Ascending aorta (tissue), 2 donors: ENCODE data around the gene FURIN. TPM values are rescaled to one million over a fixed set of nuclear protein-coding genes. Genes with fewer than 3 reads are reported as not detected.

ENCODE experiments used
- DNase-seq, 2 donors: peaks; one replicate each; pipeline ENCODE4 v3.0.0-alpha.2; 2019; ENCODE audit warnings: low spot score in 2 of 2
- H3K27ac ChIP-seq, 2 donors: fragments of 200-600 bp; sonication (generic); one replicate each; pipeline ENCODE4 v1.5.1; 2016 to 2017; ENCODE audit warnings: mild to moderate bottlenecking in 1 of 2
- H3K27me3 ChIP-seq: fragments of 200-600 bp; sonication (generic); one replicate; pipeline ENCODE4 v1.5.1; 2017
- H3K36me3 ChIP-seq, 2 donors: fragments of 200-600 bp; sonication (generic); one replicate each; pipeline ENCODE4 v1.5.1; 2016
- H3K4me1 ChIP-seq, 2 donors: fragments of 200-600 bp; sonication (generic); one replicate each; pipeline ENCODE4 v1.5.1; 2016 to 2017; ENCODE audit warnings: mild to moderate bottlenecking in 1 of 2
- H3K4me3 ChIP-seq, 2 donors: fragments of 200-600 bp; sonication (generic); one replicate each; pipeline ENCODE4 v1.5.1; 2016 to 2017; ENCODE audit warnings: mild to moderate bottlenecking in 1 of 2
- H3K9me3 ChIP-seq, 2 donors: fragments of 200-600 bp; sonication (generic); one replicate each; pipeline ENCODE4 v1.5.1; 2016
- intact Hi-C: fragments of 100-400 bp; cut with DNase I; formaldehyde crosslinking; loops from one replicate; pipeline ENCODE4 v1.15.1; 2023
- total RNA-seq: library from RNA; depleted of rRNA; stranded (reverse); fragments of >200 nt; gene quantifications from one replicate; pipeline ENCODE4 v1.1.0, GENCODE V29; 2016
- TF ChIP-seq, protein P1 (sequence below), 3 experiments: fragments of 200-600 bp in 2 of 3; fragments of 450-650 bp in 1 of 3; sonication (generic) in 2 of 3; IDR thresholded peaks; one replicate each; pipeline ENCODE4 v1.5.1; 2016 to 2019; ENCODE audit warnings: antibody characterized with exemption in 3 of 3, mild to moderate bottlenecking in 1 of 3, moderate library complexity in 1 of 3

Gene FURIN
- total RNA-seq, 1 donor from 2014 or later, result 86.3 TPM

DNA sequence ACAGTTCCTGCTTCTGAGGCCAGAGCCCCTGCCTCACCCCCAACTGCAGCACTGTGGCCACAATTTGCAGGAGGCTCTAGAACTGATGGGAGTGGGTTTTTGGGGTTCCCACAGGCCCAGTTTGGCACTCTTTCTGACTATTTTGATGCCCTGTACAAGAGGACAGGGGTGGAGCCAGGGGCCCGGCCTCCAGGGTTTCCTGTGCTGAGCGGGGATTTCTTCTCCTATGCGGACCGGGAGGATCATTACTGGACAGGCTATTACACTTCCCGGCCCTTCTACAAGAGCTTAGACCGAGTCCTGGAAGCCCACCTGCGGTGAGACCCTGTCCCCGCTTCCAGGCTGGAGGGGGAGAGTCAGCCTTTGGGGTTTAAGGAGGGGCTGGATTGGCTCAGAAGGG lies 41.6 kb downstream of the FURIN start:
- TF ChIP-seq, protein P1, sequence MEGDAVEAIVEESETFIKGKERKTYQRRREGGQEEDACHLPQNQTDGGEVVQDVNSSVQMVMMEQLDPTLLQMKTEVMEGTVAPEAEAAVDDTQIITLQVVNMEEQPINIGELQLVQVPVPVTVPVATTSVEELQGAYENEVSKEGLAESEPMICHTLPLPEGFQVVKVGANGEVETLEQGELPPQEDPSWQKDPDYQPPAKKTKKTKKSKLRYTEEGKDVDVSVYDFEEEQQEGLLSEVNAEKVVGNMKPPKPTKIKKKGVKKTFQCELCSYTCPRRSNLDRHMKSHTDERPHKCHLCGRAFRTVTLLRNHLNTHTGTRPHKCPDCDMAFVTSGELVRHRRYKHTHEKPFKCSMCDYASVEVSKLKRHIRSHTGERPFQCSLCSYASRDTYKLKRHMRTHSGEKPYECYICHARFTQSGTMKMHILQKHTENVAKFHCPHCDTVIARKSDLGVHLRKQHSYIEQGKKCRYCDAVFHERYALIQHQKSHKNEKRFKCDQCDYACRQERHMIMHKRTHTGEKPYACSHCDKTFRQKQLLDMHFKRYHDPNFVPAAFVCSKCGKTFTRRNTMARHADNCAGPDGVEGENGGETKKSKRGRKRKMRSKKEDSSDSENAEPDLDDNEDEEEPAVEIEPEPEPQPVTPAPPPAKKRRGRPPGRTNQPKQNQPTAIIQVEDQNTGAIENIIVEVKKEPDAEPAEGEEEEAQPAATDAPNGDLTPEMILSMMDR (IDR thresholded peaks at IDR 0.05), result no peak
- intact Hi-C loops, result no loop called here
- Histone ChIP-seq H3K27ac (no peak overlapping the region), H3K27me3 (no peaks in the 10 kb centered on the region), H3K4me3 (no peak overlapping the region), H3K9me3 (no peaks in the 10 kb centered on the region), H3K36me3 (peaks cover 87 to 92% of the 10 kb centered on the region in 2 donors), H3K4me1 (no peaks in the 10 kb centered on the region)
- no peak for DNase-seq

DNA sequence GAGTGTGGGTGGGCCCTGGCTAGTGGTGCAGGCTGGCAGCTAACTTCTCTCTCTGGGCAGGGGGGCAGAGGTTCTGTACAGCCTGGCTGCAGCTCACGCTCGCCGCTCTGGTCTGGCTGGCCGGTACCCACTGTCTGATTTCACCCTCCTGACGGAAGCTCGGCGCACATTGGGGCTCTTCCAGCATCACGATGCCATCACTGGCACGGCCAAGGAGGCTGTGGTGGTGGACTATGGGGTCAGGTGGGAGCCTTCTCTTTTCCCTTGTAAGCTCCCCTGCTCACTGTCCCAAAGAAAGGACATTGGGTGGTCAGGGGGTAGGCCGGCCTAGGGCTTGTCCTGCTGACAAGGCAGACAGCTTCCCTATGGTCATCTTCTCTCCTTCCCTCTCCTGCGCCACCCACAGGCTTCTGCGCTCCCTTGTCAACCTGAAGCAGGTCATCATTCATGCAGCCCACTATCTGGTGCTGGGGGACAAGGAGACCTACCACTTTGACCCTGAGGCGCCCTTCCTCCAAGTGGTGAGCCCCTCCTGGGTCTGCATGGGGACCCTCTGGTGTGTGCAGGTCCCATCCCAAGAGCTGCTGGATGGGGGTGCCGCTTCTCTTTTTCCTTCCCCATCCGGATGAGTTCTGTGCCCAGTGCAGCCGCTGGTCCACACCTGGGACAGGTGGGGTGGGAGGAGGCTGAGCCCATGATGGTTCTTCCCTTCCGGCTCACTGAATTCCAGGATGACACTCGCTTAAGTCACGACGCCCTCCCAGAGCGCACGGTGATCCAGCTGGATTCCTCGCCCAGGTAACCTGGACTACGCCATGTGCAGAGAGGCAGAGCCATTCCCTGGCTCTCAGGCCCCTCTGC lies 42.3 kb downstream of the FURIN start:
- H3K4me1 ChIP-seq, result no peaks in the 10 kb centered on the region
- TF ChIP-seq, protein P1 (IDR thresholded peaks at IDR 0.05), result no peak
- DNase-seq, result no peak
- peaks cover 87% of the 10 kb centered on the region in 2 donors for H3K36me3 ChIP-seq
- H3K4me3 ChIP-seq, result no peak overlapping the region
- H3K27me3 ChIP-seq, result no peaks in the 10 kb centered on the region
- H3K27ac ChIP-seq, result no peak overlapping the region
- H3K9me3 ChIP-seq, result no peaks in the 10 kb centered on the region
- intact Hi-C loops, result no loop called here

DNA sequence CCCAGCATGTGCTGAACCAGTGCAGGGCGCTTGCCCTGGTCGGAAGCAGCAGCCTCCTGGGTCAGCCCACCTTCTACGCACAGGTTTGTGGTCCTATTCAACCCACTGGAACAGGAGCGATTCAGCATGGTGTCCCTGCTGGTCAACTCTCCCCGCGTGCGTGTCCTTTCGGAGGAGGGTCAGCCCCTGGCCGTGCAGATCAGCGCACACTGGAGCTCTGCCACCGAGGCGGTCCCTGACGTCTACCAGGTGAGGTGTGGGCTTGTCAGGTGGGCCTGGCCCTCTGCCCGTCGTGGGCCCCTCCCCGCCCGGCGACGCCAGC lies 42.9 kb downstream of the FURIN start:
- H3K27me3 ChIP-seq, result no peaks in the 10 kb centered on the region
- no peak overlapping the region for H3K27ac ChIP-seq
- TF ChIP-seq, protein P1 (IDR thresholded peaks at IDR 0.05), result no peak
- H3K36me3 ChIP-seq, result peaks cover 86 to 87% of the 10 kb centered on the region in 2 donors
- no peaks in the 10 kb centered on the region for H3K9me3 ChIP-seq
- intact Hi-C loops, result no loop called here
- H3K4me1 ChIP-seq, result no peaks in the 10 kb centered on the region
- no peak for DNase-seq
- H3K4me3 ChIP-seq, result no peak overlapping the region

DNA sequence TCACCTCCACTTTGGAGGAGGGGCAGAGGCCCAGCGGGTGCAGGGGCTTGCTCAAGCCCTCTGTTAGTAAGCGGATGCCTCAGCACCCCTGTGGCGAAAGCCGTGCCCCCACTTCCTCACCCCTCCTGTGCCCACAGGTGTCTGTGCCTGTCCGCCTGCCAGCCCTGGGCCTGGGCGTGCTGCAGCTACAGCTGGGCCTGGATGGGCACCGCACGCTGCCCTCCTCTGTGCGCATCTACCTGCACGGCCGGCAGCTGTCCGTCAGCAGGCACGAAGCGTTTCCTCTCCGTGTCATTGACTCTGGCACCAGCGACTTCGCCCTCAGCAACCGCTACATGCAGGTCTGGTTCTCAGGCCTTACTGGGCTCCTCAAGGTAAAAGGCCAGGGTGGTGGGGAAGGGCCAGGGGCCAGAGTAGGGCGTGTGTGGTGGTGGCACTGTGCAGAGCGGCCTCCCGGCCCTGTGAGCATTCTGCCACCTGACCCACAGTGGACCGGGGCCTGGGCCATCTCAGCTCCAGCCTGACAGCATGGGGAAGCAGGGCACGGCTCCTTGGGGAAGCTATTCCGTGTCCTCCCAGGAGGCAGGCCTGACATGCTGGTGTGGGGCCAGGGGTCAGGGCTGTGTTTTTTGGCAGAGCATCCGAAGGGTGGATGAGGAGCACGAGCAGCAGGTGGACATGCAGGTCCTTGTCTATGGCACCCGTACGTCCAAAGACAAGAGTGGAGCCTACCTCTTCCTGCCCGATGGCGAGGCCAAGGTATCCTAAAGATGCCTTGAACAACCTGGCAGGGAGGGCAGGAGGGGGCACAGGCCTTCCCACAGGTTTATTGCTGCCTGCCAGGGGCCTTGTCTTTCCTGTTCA lies 43.8 kb downstream of the FURIN start:
- Histone ChIP-seq H3K4me1 (no peaks in the 10 kb centered on the region), H3K36me3 (peaks cover 86 to 88% of the 10 kb centered on the region in 2 donors), H3K27me3 (no peaks in the 10 kb centered on the region), H3K9me3 (no peaks in the 10 kb centered on the region), H3K27ac (no peak overlapping the region), H3K4me3 (no peak overlapping the region)
- TF ChIP-seq, protein P1 (IDR thresholded peaks at IDR 0.05), result no peak
- intact Hi-C loops, result no loop called here
- no peak for DNase-seq

DNA sequence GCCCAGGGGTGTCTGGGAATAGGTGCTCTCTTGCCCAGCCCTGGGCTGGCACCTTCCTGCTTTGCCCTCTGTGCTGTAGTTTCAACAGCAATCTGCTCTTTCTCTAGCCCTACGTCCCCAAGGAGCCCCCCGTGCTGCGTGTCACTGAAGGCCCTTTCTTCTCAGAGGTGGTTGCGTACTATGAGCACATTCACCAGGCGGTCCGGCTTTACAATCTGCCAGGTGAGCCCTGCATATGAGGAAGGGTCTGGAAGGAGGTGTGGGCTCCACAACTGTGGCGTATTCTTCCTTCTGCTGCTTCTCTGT lies 44.3 kb downstream of the FURIN start:
- DNase-seq, result no peak
- intact Hi-C loops, result no loop called here
- peaks cover 84 to 88% of the 10 kb centered on the region in 2 donors for H3K36me3 ChIP-seq
- H3K27me3 ChIP-seq, result no peaks in the 10 kb centered on the region
- H3K9me3 ChIP-seq, result no peaks in the 10 kb centered on the region
- H3K4me1 ChIP-seq, result no peaks in the 10 kb centered on the region
- H3K4me3 ChIP-seq, result no peak overlapping the region
- no peak overlapping the region for H3K27ac ChIP-seq
- TF ChIP-seq, protein P1 (IDR thresholded peaks at IDR 0.05), result no peak
